Effector CD8-positive, alpha-beta T cell (primary cell): Measurements from ENCODE around the gene CLMN.

ENCODE experiments used
- DNase-seq: peaks from one replicate; lab custom pipeline; 2025; lab: John Stamatoyannopoulos, UW

CLMN gene

GRCh38 chr14:95263527-95264231 is 56.0 kb downstream of the CLMN start:
- no peak for DNase-seq

GRCh38 chr14:95262511-95262891 is 57.2 kb downstream of the CLMN start:
- no peak for DNase-seq

DNA sequence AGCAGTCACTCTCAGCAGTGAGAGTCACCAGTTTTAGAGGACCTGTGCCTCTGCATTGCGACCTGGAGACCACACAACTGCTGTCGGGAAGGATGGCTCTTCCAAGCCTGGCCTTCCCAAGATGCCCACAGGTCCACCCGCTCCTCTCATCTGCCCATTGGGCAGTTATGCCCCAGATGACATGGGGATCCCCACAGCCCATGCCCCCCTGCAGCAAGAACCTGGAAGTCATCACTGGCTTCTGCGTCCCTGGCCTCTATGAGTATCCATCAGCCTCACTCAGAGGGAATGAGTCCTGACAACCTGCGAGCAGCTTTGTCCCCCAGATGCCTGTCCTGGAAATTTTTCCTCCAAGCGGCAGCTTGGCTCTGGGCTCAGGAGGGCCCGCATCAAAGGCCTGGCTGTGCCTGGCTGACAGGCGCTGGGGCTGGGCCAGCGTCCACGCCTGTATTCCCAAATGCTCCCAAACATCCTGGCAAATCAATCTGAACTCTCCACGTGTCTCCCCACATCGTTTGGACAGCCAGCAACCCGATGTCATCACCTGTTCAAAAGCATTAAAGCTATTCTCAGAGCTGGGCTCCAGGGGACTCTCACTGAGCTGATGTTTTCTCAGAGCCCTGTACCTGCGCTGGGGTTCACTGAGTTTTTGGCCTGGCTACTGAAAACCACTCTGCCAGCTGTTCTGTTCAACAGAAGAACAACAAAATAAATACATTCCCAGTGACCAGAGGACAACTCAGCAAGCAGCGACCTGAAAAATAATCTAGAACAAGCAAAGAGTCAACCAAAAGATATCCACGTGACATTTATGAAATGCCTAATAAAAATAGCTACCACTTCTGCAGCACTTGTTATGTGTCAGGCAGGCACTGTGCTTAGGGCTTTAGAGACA is 57.8 kb downstream of the CLMN start:
- no peak for DNase-seq

GRCh38 chr14:95260537-95261361 is 59.0 kb downstream of the CLMN start:
- no peak for DNase-seq

GRCh38 chr14:95258754-95259593 is 60.7 kb downstream of the CLMN start:
- DNase-seq = no peak

DNA sequence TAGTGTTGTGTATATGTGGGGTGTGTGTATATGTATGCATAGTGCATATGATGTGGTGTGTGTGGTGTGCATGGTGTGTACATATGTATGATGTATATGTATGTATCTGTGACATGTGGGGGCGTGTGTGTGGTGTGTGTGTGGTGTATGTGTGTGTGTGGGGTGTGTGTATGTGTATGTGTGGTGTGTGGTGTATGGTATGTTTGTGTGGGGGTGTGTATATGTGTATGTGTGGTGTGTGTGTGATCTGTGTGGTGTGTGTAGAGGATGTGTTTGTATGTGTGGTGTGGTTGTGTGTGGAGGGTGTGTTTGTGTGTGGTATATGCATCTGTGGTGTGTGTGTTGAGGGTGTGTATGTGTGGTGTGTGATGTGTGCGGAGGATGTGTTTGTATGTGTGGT is 61.6 kb downstream of the CLMN start:
- DNase-seq = no peak

DNA sequence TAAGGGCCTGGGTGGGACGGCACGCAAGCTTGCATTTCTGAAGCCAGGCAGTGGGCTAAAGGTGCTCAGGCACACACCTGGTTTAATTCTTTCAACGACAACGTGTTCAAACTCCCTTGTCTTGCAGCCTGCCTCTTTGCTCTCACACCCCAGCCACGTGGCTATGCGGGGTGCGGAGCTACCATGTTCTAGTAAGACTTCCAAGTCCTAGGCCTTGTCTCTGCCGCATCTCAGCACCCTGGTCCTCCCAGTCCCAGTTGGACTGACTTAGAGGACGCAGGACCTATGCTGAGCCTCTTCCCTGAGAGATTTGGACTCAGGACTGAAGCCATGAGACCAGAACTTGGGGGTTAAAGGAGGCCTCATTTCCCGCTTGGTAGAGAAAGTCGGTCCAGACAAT is 62.2 kb downstream of the CLMN start:
- DNase-seq = no peak

DNA sequence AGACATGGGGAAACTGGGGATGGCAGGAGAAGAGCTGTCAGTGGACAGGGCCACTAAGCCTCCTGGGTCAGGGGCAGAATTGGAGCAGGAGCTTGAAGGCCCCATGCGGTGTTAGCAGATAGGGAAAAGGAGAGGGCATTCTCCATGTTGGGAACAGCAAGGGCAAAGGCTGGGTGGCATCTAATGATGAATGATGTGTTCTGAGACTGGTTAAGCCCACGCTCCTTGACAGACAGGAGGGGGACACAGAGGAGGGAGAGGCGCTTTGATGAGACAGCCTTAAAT is 63.0 kb downstream of the CLMN start:
- DNase-seq = no peak

DNA sequence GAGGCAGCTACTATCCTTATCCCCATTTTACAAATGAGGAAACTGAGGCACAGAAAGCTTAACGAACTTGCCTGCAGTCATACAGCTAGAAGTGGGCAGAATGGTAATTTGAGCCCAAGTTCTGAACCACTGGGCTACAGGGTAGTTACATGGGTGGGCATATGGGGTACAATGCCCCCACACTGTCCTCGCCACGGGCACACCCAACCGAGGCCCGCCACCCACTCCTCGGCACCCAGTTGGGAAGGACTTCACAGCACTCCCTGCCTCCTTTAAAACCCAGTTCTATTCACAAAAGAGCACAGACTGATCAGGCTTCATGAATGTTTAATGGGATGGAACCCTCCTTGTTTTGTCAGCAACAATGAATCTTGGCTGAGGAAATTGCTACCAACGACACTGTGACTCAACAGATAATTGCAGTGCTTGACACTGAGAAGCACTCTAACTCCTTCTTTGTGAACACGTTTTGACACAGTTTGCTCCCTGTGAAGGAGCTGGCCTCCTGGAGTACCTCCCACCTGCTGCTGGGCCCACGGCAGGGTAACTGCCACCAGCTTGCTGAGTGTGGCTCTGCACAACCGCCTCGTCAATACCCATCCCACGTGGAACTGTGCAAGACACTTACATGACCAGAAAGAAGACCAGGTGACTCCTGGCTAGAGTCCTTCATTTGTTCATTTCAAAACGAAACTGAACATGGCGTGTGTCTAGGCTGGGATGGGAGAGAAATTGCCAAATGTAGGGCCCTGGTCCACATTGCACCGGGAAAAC is 63.5 kb downstream of the CLMN start:
- no peak for DNase-seq

GRCh38 chr14:95255487-95255886 is 64.2 kb downstream of the CLMN start:
- no peak for DNase-seq

DNA sequence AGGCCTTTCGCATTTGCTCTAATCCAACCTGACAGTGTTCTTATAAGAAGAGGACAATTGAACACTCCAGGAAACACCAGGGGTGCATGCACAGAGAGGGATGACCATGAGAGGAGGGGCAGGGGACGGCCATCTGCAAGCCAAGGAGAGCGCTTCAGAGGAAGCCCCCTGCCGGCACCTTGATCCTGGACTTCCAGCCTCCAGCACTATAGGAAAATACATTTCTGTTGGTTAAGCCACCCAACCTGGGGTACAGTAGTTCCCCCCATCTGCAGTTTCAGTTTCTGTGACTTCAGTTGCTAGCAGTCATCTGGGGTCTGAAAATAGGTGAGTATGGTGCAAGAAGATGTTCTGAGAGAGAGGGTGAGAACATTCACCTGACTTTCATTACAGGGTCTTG is 64.7 kb downstream of the CLMN start:
- no peak for DNase-seq

DNA sequence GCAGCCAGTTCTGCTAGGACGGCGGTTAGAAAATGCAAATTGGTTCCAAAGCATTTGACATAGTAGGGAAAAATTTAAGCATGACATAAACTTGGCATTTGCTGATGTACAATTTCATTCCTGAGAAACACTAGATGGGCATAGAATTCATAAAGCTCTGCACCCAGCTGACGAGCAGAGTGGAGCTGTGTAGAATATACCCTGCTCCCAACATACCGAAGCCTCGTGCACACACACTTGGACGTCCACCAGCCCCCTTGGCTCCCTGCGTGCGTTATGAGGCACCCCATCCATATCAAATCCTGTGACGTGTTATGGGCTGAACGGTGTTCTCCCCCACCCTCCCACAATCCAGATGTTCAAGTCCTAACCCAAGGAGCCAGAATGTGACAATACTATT is 65.4 kb downstream of the CLMN start:
- DNase-seq = no peak

GRCh38 chr14:95253039-95253630 is 66.6 kb downstream of the CLMN start:
- no peak for DNase-seq

- DNase-seq = no peak
Measured at GRCh38 chr14:95252219-95252618, 67.5 kb downstream of the CLMN start.

DNA sequence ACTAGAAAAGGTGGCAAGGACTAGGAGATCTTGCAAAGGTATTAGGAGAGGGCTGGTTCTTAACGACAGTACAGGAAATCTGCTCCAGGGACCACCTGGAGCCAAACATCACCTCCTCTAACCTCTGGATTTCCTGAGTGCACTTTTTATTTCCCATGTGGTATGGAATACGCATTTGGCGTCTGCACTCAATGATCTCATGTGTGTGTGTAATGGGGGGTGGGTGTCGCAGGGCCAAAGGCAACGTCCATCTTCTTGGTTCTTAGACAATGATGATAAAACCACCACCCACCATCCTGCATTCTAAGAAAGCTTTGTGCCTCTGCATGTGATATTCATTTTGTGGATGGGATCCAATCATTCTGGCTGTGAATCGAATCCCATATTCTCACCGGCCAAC is 68.8 kb downstream of the CLMN start:
- DNase-seq = no peak

- DNase-seq = no peak
Measured at GRCh38 chr14:95250140-95250769, 69.5 kb downstream of the CLMN start.

- DNase-seq = no peak
Measured at GRCh38 chr14:95248432-95248831, 71.3 kb downstream of the CLMN start.

- DNase-seq = no peak
Measured at GRCh38 chr14:95246870-95247269, 72.8 kb downstream of the CLMN start.

- no peak for DNase-seq
Measured at GRCh38 chr14:95245334-95245733, 74.4 kb downstream of the CLMN start.

- DNase-seq = no peak
Measured at GRCh38 chr14:95244587-95244986, 75.1 kb downstream of the CLMN start.
